ENCODE measurements around the gene ITGB4. TPM values are rescaled to one million over a fixed set of nuclear protein-coding genes. Genes with fewer than 3 reads are reported as not detected.
A peak's percentile ranks its signal among the peaks of the same experiment; 100 is the strongest.

ITGB4 gene
- total and polyA plus RNA-seq, 9 of the 15 experiments (the other 6 are each of a cell fraction or from before 2014, with no cell fraction given) = 0.05 to 2.8 (median 0.76) TPM; not detected in 3

DNA sequence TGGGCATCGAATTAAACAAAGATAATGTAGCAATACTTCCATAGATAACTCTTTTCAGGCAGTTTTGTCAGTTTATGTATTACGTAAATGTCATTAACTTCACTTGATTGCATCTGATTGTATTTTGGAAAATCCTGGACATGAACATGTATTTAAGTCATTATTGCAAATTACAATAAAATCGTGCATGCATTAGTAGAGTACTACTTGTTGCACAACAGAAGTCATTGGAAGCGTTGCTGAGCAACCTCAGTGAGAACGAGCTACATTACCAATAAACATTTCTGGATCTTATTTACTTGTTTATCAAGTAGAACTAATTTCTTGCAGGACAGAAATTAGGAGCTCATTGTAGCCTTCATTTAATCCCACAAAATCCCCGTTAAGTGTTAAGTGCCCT is 70.0 kb downstream of the ITGB4 start:
- no peak overlapping the region for H3K4me3 ChIP-seq
- H2AFZ ChIP-seq (ENCODE audit: low read depth, low read length) = no peak overlapping the region
- no peaks in the 10 kb centered on the region for H4K20me1 ChIP-seq (replicated peaks; ENCODE audit: control insufficient read depth, insufficient read depth, low read length)
- FAIRE-seq (no peak), DNase-seq (ENCODE audit: extremely low read depth in 1 of 4, low spot score in 3 of 4) (no peak), ATAC-seq (no peak)
- ChIA-PET POLR2A (interaction anchor here (1.1 to 2.5 kb wide), 6 partner anchors 8 to 27 kb away, joined by 3 to 25 read pairs (median 6); a partner anchor contains a TSS), CTCF (ENCODE audit: low intra/inter-chr PET ratio) (no interaction called here)
- no peaks in the 10 kb centered on the region for H3K9me3 ChIP-seq (replicated peaks; ENCODE audit: control insufficient read depth, insufficient read depth, low read depth, low read length)
- no peak overlapping the region for H3K27ac ChIP-seq (ENCODE audit: extremely low read depth, low read depth, low read length)
- intact Hi-C loops (cut with micrococcal nuclease) (no loop called here), in situ Hi-C loops (cut with MboI) (no loop called here)
- BruUV-seq (replicated peaks) = no TSS peak
- H3K4me2 ChIP-seq (ENCODE audit: insufficient read depth, low read length) = no peak overlapping the region
- H3K9me1 ChIP-seq (ENCODE audit: control insufficient read depth, insufficient read depth, low read length) = no peaks in the 10 kb centered on the region
- no peak overlapping the region for H3K9ac ChIP-seq (ENCODE audit: insufficient read depth in 1 of 2, low read depth in 2 of 2, low read length in 2 of 2)
- 90% methylated on average over 6 of the region's 6 CpGs for WGBS (ENCODE audit: insufficient coverage, low coverage, missing lambda C conversion rate)
- no peaks in the 10 kb centered on the region for H3K27me3 ChIP-seq (ENCODE audit: control insufficient read depth in 2 of 2, insufficient read depth in 2 of 2, low read length in 2 of 2)
- H3K36me3 ChIP-seq (ENCODE audit: control insufficient read depth, insufficient read depth, low read length) = peaks cover 40% of the 10 kb centered on the region; the same call in 2 of the 3 replicates
- H3K79me2 ChIP-seq (ENCODE audit: control insufficient read depth, insufficient read depth, low read length) = peaks cover 52% of the 10 kb centered on the region
- peaks cover 12 to 14% of the 10 kb centered on the region in 2 experiments for H3K4me1 ChIP-seq (replicated peaks in 1 of 2; ENCODE audit: control insufficient read depth in 2 of 2, insufficient read depth in 2 of 2, low read length in 2 of 2)
- TF ChIP-seq MECOM (CRISPR knock-in tag; IDR thresholded peaks at IDR 0.05) = no peak
- TF ChIP-seq NFE2L1 (tag; IDR thresholded peaks at IDR 0.05; ENCODE audit: borderline replicate concordance, low read depth) = no peak
- TF ChIP-seq HIVEP1 (CRISPR knock-in tag; IDR thresholded peaks at IDR 0.05) = no peak
- TF ChIP-seq CEBPB (tag; IDR thresholded peaks at IDR 0.05) = peak; percentile 33; the same call in 1 of the 2 replicates
- TF ChIP-seq ELF2 (CRISPR knock-in tag; IDR thresholded peaks at IDR 0.05) = no peak
- TF ChIP-seq ZNF589 (CRISPR knock-in tag; IDR thresholded peaks at IDR 0.05; ENCODE audit: low read depth) = no peak
- no peak for TF ChIP-seq BCL6 (CRISPR knock-in tag; IDR thresholded peaks at IDR 0.05)
- TF ChIP-seq THRAP3 (IDR thresholded peaks at IDR 0.05; ENCODE audit: borderline replicate concordance) = no peak
- TF ChIP-seq HDAC3 (IDR thresholded peaks at IDR 0.05; ENCODE audit: borderline replicate concordance, partially characterized antibody) = no peak
- TF ChIP-seq CEBPG (CRISPR knock-in tag; IDR thresholded peaks at IDR 0.05) = no peak
- peak in 1 of 2 experiments; percentile 42; a peak in 1 of 4 replicates for TF ChIP-seq CEBPG (tag; conservative IDR thresholded peaks at IDR 0.05 in 1 of 2, IDR thresholded peaks at IDR 0.05 in 1 of 2)

All from K562 (cell line).